Measurements from ENCODE around the gene RAB37. TPM values are rescaled to one million over a fixed set of nuclear protein-coding genes. Genes with fewer than 3 reads are reported as not detected.

Gene RAB37
- total and polyA plus RNA-seq, 2 of the 13 experiments (the other 11 are each of a cell fraction or from before 2014, with no cell fraction given) = 0.91 to 3.7 TPM

GRCh38 chr17:74738051-74738996 is 1.3 kb downstream of the RAB37 start (continued):
- TF ChIP-seq GLMP (CRISPR knock-in tag; IDR thresholded peaks at IDR 0.05; ENCODE audit: borderline replicate concordance) = no peak
- TF ChIP-seq ZBTB3 (CRISPR knock-in tag; IDR thresholded peaks at IDR 0.05; ENCODE audit: borderline replicate concordance, low read depth) = peak; percentile 11; the same call in 1 of the 2 replicates
- TF ChIP-seq TEF (CRISPR knock-in tag; IDR thresholded peaks at IDR 0.05) = no peak
- no peak for TF ChIP-seq POLR2AphosphoS2 (IDR thresholded peaks at IDR 0.05; ENCODE audit: low read depth, low read length)
- peak; percentile 84 for TF ChIP-seq PAXIP1 (CRISPR knock-in tag; conservative IDR thresholded peaks at IDR 0.05)
- no peak for TF ChIP-seq ZNF18 (CRISPR knock-in tag; IDR thresholded peaks at IDR 0.05; ENCODE audit: insufficient replicate concordance)
- TF ChIP-seq RELA (CRISPR knock-in tag; IDR thresholded peaks at IDR 0.05) = no peak
- no peak for TF ChIP-seq ZBTB7A (CRISPR knock-in tag; IDR thresholded peaks at IDR 0.05)
- TF ChIP-seq MXD4 (CRISPR knock-in tag; IDR thresholded peaks at IDR 0.05) = no peak
- TF ChIP-seq ZBTB42 (CRISPR knock-in tag; IDR thresholded peaks at IDR 0.05) = peak; percentile 78; the same call in 1 of the 2 replicates
- TF ChIP-seq FOXK1 (CRISPR knock-in tag; IDR thresholded peaks at IDR 0.05; ENCODE audit: borderline replicate concordance, low read depth) = peak; percentile 90; the same call in 1 of the 2 replicates
- no peak for TF ChIP-seq ZNF839 (CRISPR knock-in tag; IDR thresholded peaks at IDR 0.05; ENCODE audit: borderline replicate concordance)
- no peak; the same call in 1 of the 2 replicates for TF ChIP-seq ZFP91 (CRISPR knock-in tag; IDR thresholded peaks at IDR 0.05; ENCODE audit: borderline replicate concordance)
- no peak for TF ChIP-seq ARID2 (CRISPR knock-in tag; IDR thresholded peaks at IDR 0.05; ENCODE audit: borderline replicate concordance)
- TF ChIP-seq RAD51 (IDR thresholded peaks at IDR 0.05; ENCODE audit: borderline replicate concordance) = no peak
- peak; percentile 79 for TF ChIP-seq ZNF331 (CRISPR knock-in tag; IDR thresholded peaks at IDR 0.05)
- peak; percentile 55; the same call in 1 of the 2 replicates for TF ChIP-seq SRY (CRISPR knock-in tag; IDR thresholded peaks at IDR 0.05)
- no peak for TF ChIP-seq ZFP36 (IDR thresholded peaks at IDR 0.05; ENCODE audit: borderline replicate concordance, low read depth, low read length, partially characterized antibody)
- no peak for TF ChIP-seq NFE2L2 (IDR thresholded peaks at IDR 0.05; ENCODE audit: low read length)
- TF ChIP-seq TRIM24 (CRISPR knock-in tag; IDR thresholded peaks at IDR 0.05) = no peak; the same call in 1 of the 2 replicates

All from HepG2 (cell line).